Mammary epithelial cell (primary cell): ENCODE results near the gene FBXO36.

ENCODE experiments used
- EZH2 ChIP-seq: IDR thresholded peaks from 2 replicates; pipeline ENCODE4 v1.6.1; 2012; ENCODE audit warnings: low read length, inconsistent platforms, borderline replicate concordance
- TF ChIP-seq, protein P1 (sequence below), 2 donors: IDR thresholded peaks in 1 of 2; conservative IDR thresholded peaks in 1 of 2; 2 replicates each; pipeline ENCODE4 v1.5.1; 2011 to 2012; ENCODE audit warnings: inconsistent platforms in 2 of 2, low read length in 2 of 2, mild to moderate bottlenecking in 2 of 2, control low read depth in 1 of 2, low read depth in 1 of 2; ENCODE audit not compliant: insufficient read depth in 1 of 2; ENCODE audit errors: extremely low read depth in 1 of 2

DNA sequence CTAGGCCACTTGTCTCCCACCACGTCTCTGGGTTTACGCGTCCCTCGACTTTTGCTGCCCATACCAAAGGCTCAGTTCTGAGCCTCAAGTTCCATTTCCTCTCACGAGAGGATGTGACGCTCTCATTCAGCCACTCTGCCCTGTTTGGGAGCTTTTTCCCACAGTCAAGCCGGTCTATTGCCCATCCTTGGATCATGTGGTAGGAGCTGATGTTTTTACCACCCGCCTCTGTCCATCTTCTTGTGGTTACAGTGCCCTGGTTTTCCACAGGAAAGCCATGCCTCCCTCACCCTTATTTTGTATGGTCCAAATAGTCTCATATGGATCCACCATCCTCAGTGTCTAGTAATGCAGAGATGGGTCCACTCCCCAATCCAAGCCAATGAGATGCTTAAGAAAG lies 20.4 kb downstream of the FBXO36 start:
- TF ChIP-seq, protein P1, sequence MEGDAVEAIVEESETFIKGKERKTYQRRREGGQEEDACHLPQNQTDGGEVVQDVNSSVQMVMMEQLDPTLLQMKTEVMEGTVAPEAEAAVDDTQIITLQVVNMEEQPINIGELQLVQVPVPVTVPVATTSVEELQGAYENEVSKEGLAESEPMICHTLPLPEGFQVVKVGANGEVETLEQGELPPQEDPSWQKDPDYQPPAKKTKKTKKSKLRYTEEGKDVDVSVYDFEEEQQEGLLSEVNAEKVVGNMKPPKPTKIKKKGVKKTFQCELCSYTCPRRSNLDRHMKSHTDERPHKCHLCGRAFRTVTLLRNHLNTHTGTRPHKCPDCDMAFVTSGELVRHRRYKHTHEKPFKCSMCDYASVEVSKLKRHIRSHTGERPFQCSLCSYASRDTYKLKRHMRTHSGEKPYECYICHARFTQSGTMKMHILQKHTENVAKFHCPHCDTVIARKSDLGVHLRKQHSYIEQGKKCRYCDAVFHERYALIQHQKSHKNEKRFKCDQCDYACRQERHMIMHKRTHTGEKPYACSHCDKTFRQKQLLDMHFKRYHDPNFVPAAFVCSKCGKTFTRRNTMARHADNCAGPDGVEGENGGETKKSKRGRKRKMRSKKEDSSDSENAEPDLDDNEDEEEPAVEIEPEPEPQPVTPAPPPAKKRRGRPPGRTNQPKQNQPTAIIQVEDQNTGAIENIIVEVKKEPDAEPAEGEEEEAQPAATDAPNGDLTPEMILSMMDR (conservative IDR thresholded peaks at IDR 0.05 in 1 of 2, IDR thresholded peaks at IDR 0.05 in 1 of 2; ENCODE audit: extremely low read depth in 1 of 2, insufficient read depth in 1 of 2, low read depth in 1 of 2, low read length in 2 of 2), result no peak
- no peak for TF ChIP-seq EZH2
